ENCODE measurements around the gene DPP4.

DPP4 gene

DNA sequence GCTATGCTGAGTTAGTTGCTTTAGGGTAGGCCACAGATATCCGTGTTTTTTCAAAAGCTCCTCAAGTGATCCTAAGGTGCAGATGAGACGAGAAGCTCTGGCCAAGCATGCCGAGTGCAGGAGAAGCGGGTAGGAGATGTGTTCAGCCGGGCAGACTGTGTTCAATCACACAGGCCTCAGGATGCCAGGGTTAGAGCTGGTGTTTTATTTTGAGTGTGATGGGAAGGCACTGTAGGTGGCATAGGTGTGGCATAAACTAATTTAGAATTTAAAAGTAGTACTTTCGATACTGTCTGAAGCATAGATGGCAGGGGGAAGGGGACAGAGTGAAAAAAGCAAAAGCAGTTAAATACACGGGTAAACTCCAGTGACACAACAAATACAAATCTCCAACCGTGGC lies 30.9 kb downstream of the DPP4 start:
- Histone ChIP-seq H3K9ac (ENCODE audit: insufficient read length) (no peak overlapping the region), H3K36me3 (ENCODE audit: insufficient read depth, low read length) (no peaks in the 10 kb centered on the region), H3K9me3 (ENCODE audit: low read depth, low read length) (no peaks in the 10 kb centered on the region), H3K27ac (no peak overlapping the region), H3K4me3 (no peak overlapping the region)
- no peak for DNase-seq (ENCODE audit: low read depth, low spot score)
- TF ChIP-seq POLR2AphosphoS5 (IDR thresholded peaks at IDR 0.05; ENCODE audit: borderline replicate concordance, low read depth, low read length): no peak
- TF ChIP-seq FOXP2 (optimal IDR thresholded peaks at IDR 0.05; ENCODE audit: control extremely low read depth, extremely low read length, insufficient read depth): no peak
- no peak for TF ChIP-seq EZH2 (IDR thresholded peaks at IDR 0.05)

DNA sequence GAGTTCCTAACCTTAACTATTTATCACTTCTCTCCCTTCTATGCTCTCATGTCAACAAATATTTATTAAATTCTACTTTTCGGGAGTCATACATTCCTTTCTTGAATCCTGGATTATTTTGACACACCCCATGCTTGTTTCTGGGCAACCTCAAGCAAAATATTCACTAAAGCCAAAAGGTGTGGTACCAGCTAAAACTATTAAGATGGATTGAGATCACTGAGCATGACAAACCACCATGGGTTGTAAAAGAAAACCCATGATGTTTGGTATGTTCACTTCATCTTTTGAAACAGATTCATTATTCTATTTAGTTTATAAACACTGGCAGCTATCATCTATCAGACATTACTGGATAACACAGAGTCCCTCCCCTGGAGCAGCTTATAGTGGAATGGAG lies 32.5 kb downstream of the DPP4 start:
- H3K36me3 ChIP-seq (ENCODE audit: insufficient read depth, low read length): no peaks in the 10 kb centered on the region
- H3K9ac ChIP-seq (ENCODE audit: insufficient read length): no peak overlapping the region
- H3K27ac ChIP-seq: no peak overlapping the region
- DNase-seq (ENCODE audit: low read depth, low spot score): no peak
- TF ChIP-seq FOXP2 (optimal IDR thresholded peaks at IDR 0.05; ENCODE audit: control extremely low read depth, extremely low read length, insufficient read depth) (no peak), POLR2AphosphoS5 (IDR thresholded peaks at IDR 0.05; ENCODE audit: borderline replicate concordance, low read depth, low read length) (no peak), EZH2 (IDR thresholded peaks at IDR 0.05) (no peak)
- no peak overlapping the region for H3K4me3 ChIP-seq
- H3K9me3 ChIP-seq (ENCODE audit: low read depth, low read length): no peaks in the 10 kb centered on the region

DNA sequence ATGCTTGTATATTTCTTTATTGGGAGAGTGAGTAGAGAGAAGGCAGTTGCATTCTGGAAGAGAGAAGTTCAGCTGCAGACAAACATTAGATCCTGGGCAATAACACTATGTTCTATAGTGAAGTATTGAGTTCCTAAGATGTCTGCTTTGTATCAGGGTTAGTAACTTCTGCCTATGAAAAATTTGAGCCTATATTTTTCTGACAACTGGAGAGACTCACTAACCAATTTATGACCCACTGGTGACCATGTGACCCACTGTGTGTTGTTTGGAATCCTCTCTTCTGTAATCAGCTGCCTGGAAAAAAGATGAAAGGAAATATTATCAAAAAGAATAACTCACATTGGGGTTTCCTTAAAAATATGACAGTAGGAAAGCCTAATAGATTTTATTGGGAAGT lies 35.3 kb downstream of the DPP4 start:
- H3K27ac ChIP-seq: no peak overlapping the region
- no peak for DNase-seq (ENCODE audit: low read depth, low spot score)
- H3K9me3 ChIP-seq (ENCODE audit: low read depth, low read length): no peaks in the 10 kb centered on the region
- no peaks in the 10 kb centered on the region for H3K36me3 ChIP-seq (ENCODE audit: insufficient read depth, low read length)
- H3K9ac ChIP-seq (ENCODE audit: insufficient read length): no peak overlapping the region
- TF ChIP-seq EZH2 (IDR thresholded peaks at IDR 0.05) (no peak), POLR2AphosphoS5 (IDR thresholded peaks at IDR 0.05; ENCODE audit: borderline replicate concordance, low read depth, low read length) (no peak), FOXP2 (optimal IDR thresholded peaks at IDR 0.05; ENCODE audit: control extremely low read depth, extremely low read length, insufficient read depth) (no peak)
- H3K4me3 ChIP-seq: no peak overlapping the region

DNA sequence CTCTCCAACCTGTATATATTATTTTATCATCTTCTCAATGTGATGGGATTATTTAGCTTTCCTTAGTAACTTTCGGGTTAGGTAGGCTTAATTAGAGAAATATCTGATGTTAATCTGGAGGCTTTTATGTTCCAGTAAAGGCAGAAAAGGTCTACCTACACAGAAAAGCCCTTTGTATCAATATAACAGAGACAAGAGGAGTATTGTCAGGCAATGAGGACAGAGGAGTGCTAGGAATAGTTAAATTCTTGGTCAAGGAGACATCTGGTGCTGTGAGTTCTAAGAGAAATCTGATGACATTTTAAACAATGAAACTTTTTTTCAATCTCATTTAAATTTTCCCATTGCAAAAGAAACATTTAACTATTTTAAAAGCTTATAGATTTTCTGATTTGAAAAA lies 36.1 kb downstream of the DPP4 start:
- Histone ChIP-seq H3K4me3 (no peak overlapping the region), H3K36me3 (ENCODE audit: insufficient read depth, low read length) (no peaks in the 10 kb centered on the region), H3K27ac (no peak overlapping the region), H3K9me3 (ENCODE audit: low read depth, low read length) (no peaks in the 10 kb centered on the region), H3K9ac (ENCODE audit: insufficient read length) (no peak overlapping the region)
- TF ChIP-seq EZH2 (IDR thresholded peaks at IDR 0.05) (no peak), FOXP2 (optimal IDR thresholded peaks at IDR 0.05; ENCODE audit: control extremely low read depth, extremely low read length, insufficient read depth) (no peak), POLR2AphosphoS5 (IDR thresholded peaks at IDR 0.05; ENCODE audit: borderline replicate concordance, low read depth, low read length) (no peak)
- DNase-seq (ENCODE audit: low read depth, low spot score): no peak

DNA sequence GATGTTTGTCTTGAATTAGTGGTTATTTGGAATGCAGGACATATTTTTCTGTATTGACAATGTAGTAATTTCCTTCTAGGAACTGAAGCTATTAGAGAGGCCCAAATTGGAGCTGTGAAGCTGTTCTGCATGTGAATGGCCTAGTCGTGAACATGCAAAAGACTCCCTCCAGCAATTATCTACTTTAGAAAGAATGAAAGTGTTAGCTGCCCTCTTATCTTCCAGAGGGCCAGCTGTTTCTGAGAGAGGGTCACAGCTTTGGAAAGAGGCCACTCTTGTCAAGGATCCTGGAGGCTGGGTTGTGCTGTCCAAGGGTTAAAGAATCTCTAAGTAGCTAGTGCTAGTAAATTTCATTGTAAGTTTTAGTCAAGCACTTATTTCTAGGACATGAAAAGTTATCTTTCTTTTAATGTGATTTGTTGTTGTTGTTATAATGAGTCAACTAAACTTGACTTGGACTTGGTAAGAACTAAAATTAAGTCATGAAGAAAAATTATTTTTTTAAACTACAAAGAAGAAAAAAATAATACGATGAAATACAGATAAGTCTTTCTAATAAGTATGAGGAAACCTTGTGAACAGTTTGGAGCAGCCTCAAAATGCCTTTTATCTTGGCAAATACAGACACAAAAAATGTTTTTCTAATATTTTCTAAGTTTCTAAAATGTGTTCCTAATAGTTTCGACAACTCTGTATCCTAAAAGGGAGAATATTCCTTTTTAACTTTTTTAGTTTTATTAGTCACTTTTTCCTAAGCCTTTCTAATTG lies 36.8 kb downstream of the DPP4 start:
- H3K36me3 ChIP-seq (ENCODE audit: insufficient read depth, low read length): no peaks in the 10 kb centered on the region
- no peak overlapping the region for H3K4me3 ChIP-seq
- no peak overlapping the region for H3K27ac ChIP-seq

GRCh38 chr2:162035981-162036380 lies 38.0 kb downstream of the DPP4 start:
- TF ChIP-seq POLR2AphosphoS5 (IDR thresholded peaks at IDR 0.05; ENCODE audit: borderline replicate concordance, low read depth, low read length) (no peak), EZH2 (IDR thresholded peaks at IDR 0.05) (no peak), FOXP2 (optimal IDR thresholded peaks at IDR 0.05; ENCODE audit: control extremely low read depth, extremely low read length, insufficient read depth) (no peak)
- Histone ChIP-seq H3K36me3 (ENCODE audit: insufficient read depth, low read length) (no peaks in the 10 kb centered on the region), H3K27ac (no peak overlapping the region), H3K9me3 (ENCODE audit: low read depth, low read length) (no peaks in the 10 kb centered on the region), H3K9ac (ENCODE audit: insufficient read length) (no peak overlapping the region), H3K4me3 (no peak overlapping the region)
- no peak for DNase-seq (ENCODE audit: low read depth, low spot score)

More for the DNA sequence above, 36.8 kb downstream of the DPP4 start:
- Histone ChIP-seq H3K9me3 (ENCODE audit: low read depth, low read length) (no peaks in the 10 kb centered on the region), H3K9ac (ENCODE audit: insufficient read length) (no peak overlapping the region)
- TF ChIP-seq POLR2AphosphoS5 (IDR thresholded peaks at IDR 0.05; ENCODE audit: borderline replicate concordance, low read depth, low read length) (no peak), FOXP2 (optimal IDR thresholded peaks at IDR 0.05; ENCODE audit: control extremely low read depth, extremely low read length, insufficient read depth) (no peak), EZH2 (IDR thresholded peaks at IDR 0.05) (no peak)
- no peak for DNase-seq (ENCODE audit: low read depth, low spot score)

- Histone ChIP-seq H3K4me3 (no peak overlapping the region), H3K9me3 (ENCODE audit: low read depth, low read length) (no peaks in the 10 kb centered on the region), H3K9ac (ENCODE audit: insufficient read length) (no peak overlapping the region), H3K27ac (no peak overlapping the region), H3K36me3 (ENCODE audit: insufficient read depth, low read length) (no peaks in the 10 kb centered on the region)
- TF ChIP-seq EZH2 (IDR thresholded peaks at IDR 0.05) (no peak), FOXP2 (optimal IDR thresholded peaks at IDR 0.05; ENCODE audit: control extremely low read depth, extremely low read length, insufficient read depth) (no peak), POLR2AphosphoS5 (IDR thresholded peaks at IDR 0.05; ENCODE audit: borderline replicate concordance, low read depth, low read length) (no peak)
- no peak for DNase-seq (ENCODE audit: low read depth, low spot score)
Measured at GRCh38 chr2:162030363-162031190, 43.4 kb downstream of the DPP4 start.

GRCh38 chr2:162029287-162029901 lies 44.6 kb downstream of the DPP4 start:
- Histone ChIP-seq H3K9ac (ENCODE audit: insufficient read length) (no peak overlapping the region), H3K9me3 (ENCODE audit: low read depth, low read length) (no peaks in the 10 kb centered on the region), H3K36me3 (ENCODE audit: insufficient read depth, low read length) (no peaks in the 10 kb centered on the region), H3K27ac (no peak overlapping the region), H3K4me3 (no peak overlapping the region)
- TF ChIP-seq POLR2AphosphoS5 (IDR thresholded peaks at IDR 0.05; ENCODE audit: borderline replicate concordance, low read depth, low read length) (no peak), FOXP2 (optimal IDR thresholded peaks at IDR 0.05; ENCODE audit: control extremely low read depth, extremely low read length, insufficient read depth) (no peak), EZH2 (IDR thresholded peaks at IDR 0.05) (no peak)
- no peak for DNase-seq (ENCODE audit: low read depth, low spot score)

Data from SK-N-MC (cell line).